B cell (primary cell): Measurements from ENCODE around the gene ZMYM4. TPM values are rescaled to one million over a fixed set of nuclear protein-coding genes. Genes with fewer than 3 reads are reported as not detected.

Source experiments
- ATAC-seq: fragments of 200-7000 bp; cut with Tn5 transposase; one replicate; pipeline ENCODE4 v1.10.0; 2021; ENCODE audit warnings: low read depth, mild to moderate bottlenecking, moderate number of reproducible peaks, moderate library complexity
- CTCF ChIA-PET: fragments of 350-600 bp; sonication (Branson Sonifier 250); formaldehyde crosslinking; loops from one replicate; lab custom pipeline; 2021; ENCODE audit warnings: antibody characterized with exemption, inconsistent platforms; lab: Charles Lee
- POLR2A ChIA-PET: fragments of 350-600 bp; sonication (Branson Sonifier 250); formaldehyde crosslinking; loops from one replicate; lab custom pipeline; 2021; ENCODE audit warnings: antibody characterized with exemption; lab: Charles Lee
- DNase-seq: peaks from one replicate; pipeline ENCODE4 v3.0.0; 2013
- H2AFZ ChIP-seq: 2 replicates; pipeline ENCODE4 v1.6.1; 2012; ENCODE audit warnings: mild to moderate bottlenecking, low read depth, low read length; ENCODE audit not compliant: insufficient read depth, poor library complexity, severe bottlenecking
- H3K27ac ChIP-seq, 2 donors: 1 replicate in 1 of 2; 2 replicates in 1 of 2; pipeline ENCODE4 v1.5.1; 2012 to 2013; ENCODE audit warnings: low read length in 2 of 2, mild to moderate bottlenecking in 2 of 2, moderate library complexity in 1 of 2
- H3K27me3 ChIP-seq, 4 experiments: fragments of 200-600 bp in 1 of 4; sonication (generic) in 1 of 4; replicated peaks in 1 of 4; 1 replicate in 2 of 4; 2 replicates in 2 of 4; pipeline versions ENCODE4 v1.6.1 to v1.7.0; 2013 to 2016; ENCODE audit warnings: low read length in 3 of 4, mild to moderate bottlenecking in 2 of 4, mixed read lengths in 1 of 4, moderate library complexity in 1 of 4; ENCODE audit not compliant: insufficient read depth in 4 of 4, control insufficient read depth in 3 of 4; ENCODE audit errors: control extremely low read depth in 1 of 4
- H3K36me3 ChIP-seq, 2 experiments: replicated peaks in 1 of 2; 1 replicate in 1 of 2; 2 replicates in 1 of 2; pipeline versions ENCODE4 v1.6.1 to v1.7.1; 2013; ENCODE audit warnings: low read length in 1 of 2; ENCODE audit not compliant: insufficient read depth in 2 of 2, control insufficient read depth in 1 of 2; ENCODE audit errors: control extremely low read depth in 1 of 2, extremely low read depth in 1 of 2
- H3K4me1 ChIP-seq, 2 donors: fragments of 200-600 bp in 1 of 2; sonication (generic) in 1 of 2; 1 replicate in 1 of 2; 2 replicates in 1 of 2; pipeline versions ENCODE4 v1.5.1 to v1.6.1; 2013 to 2017; ENCODE audit warnings: low read length in 2 of 2; ENCODE audit not compliant: control insufficient read depth in 2 of 2, insufficient read depth in 2 of 2
- H3K4me2 ChIP-seq: replicated peaks from 2 replicates; pipeline ENCODE3; 2012; ENCODE audit warnings: mild to moderate bottlenecking, low read depth, low read length; ENCODE audit not compliant: poor library complexity, severe bottlenecking
- H3K4me3 ChIP-seq, 5 experiments: fragments of 200-600 bp in 1 of 5; sonication (generic) in 1 of 5; 1 replicate in 3 of 5; 2 replicates in 2 of 5; pipeline versions ENCODE4 v1.5.1 to v1.7.0; 2011 to 2016; ENCODE audit warnings: low read length in 4 of 5, mild to moderate bottlenecking in 4 of 5, low read depth in 2 of 5, control low read depth in 1 of 5, moderate library complexity in 1 of 5; ENCODE audit not compliant: insufficient read depth in 1 of 5; ENCODE audit errors: control extremely low read depth in 1 of 5, extremely low read depth in 1 of 5
- H3K79me2 ChIP-seq: fragments of 200-600 bp; sonication (generic); one replicate; pipeline ENCODE4 v1.6.0; 2016; ENCODE audit warnings: low read length; ENCODE audit not compliant: control insufficient read depth, insufficient read depth
- H3K9ac ChIP-seq: fragments of 200-600 bp; sonication (generic); 2 replicates; pipeline ENCODE4 v1.6.1; 2017; ENCODE audit warnings: mild to moderate bottlenecking, low read length, moderate library complexity
- H3K9me3 ChIP-seq, 3 donors: one replicate each; pipeline versions ENCODE4 v1.6.1 to v1.7.1; 2013; ENCODE audit warnings: low read length in 2 of 3; ENCODE audit not compliant: control insufficient read depth in 2 of 3, insufficient read depth in 1 of 3; ENCODE audit errors: control extremely low read depth in 1 of 3
- H4K20me1 ChIP-seq: 2 replicates; pipeline ENCODE4 v1.6.0; 2012; ENCODE audit warnings: mild to moderate bottlenecking, low read length; ENCODE audit not compliant: insufficient read depth, control insufficient read depth, poor library complexity, severe bottlenecking
- H3K27ac Mint-ChIP-seq: one replicate; pipeline ENCODE4 v1.8.0; 2021; ENCODE audit warnings: mixed read lengths
- H3K27me3 Mint-ChIP-seq: one replicate; pipeline ENCODE4 v1.8.0; 2021; ENCODE audit warnings: mixed read lengths
- H3K4me1 Mint-ChIP-seq: one replicate; pipeline ENCODE4 v1.8.0; 2021; ENCODE audit warnings: mixed read lengths
- H3K4me3 Mint-ChIP-seq: one replicate; pipeline ENCODE4 v1.8.0; 2021; ENCODE audit warnings: mixed read lengths
- H3K9me3 Mint-ChIP-seq: one replicate; pipeline ENCODE4 v1.8.0; 2022; ENCODE audit warnings: mixed read lengths; ENCODE audit not compliant: insufficient read depth
- EZH2 ChIP-seq: IDR thresholded peaks from 2 replicates; pipeline ENCODE4 v1.6.1; 2012; ENCODE audit warnings: borderline replicate concordance, low read depth, mild to moderate bottlenecking, moderate library complexity, low read length; ENCODE audit not compliant: insufficient read depth, poor library complexity, severe bottlenecking
- intact Hi-C: fragments of 100-400 bp; cut with micrococcal nuclease; formaldehyde crosslinking; loops from one replicate; pipeline ENCODE4 v1.10.0; 2022
- polyA plus RNA-seq: library from polyadenylated mRNA; depleted of rRNA; stranded (reverse); fragments of >200 nt; gene quantifications from 2 replicates; pipeline ENCODE4 v1.2.3, GENCODE V29; 2012
- total RNA-seq, 2 donors: library from RNA; stranded (reverse); fragments of 120-200 nt in 1 of 2; gene quantifications; 1 replicate in 1 of 2; 2 replicates in 1 of 2; pipeline versions ENCODE4 v1.2.3 to v1.2.4, GENCODE V29; 2013 to 2022
- TF ChIP-seq, protein P1 (sequence below): fragments of 200-600 bp; IDR thresholded peaks from one replicate; pipeline ENCODE4 v1.8.0; 2022; ENCODE audit warnings: antibody characterized with exemption, mild to moderate bottlenecking

The ZMYM4 gene
- total and polyA plus RNA-seq, 2 donors (not counting 1 experiment from before 2014, with no cell fraction given): 7.2 to 45.2 TPM

DNA sequence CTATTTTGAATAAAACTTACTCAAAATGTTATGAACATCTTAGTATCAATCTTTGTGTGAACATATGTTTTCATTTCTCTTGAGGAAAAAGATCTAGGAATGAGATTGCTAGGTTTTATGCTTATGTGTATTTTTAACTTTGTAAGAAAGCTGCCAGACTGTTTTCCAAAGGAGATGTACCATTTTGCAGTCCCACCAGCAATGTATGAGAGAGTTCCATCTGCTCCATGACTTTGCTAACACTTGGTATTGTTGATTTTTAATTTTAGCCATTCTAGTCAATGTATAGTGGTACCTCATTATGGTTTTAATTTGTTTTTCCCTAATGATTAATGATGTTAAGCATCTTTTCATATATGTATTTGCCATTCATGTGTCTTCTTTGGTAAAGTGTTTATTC lies 132.5 kb downstream of the ZMYM4 start:
- H2AFZ ChIP-seq: no peak overlapping the region
- no peaks in the 10 kb centered on the region for H3K9me3 ChIP-seq
- POLR2A ChIA-PET: no interaction called here
- no peak overlapping the region for H3K27ac ChIP-seq
- no peak overlapping the region for H3K9ac ChIP-seq
- H3K36me3 ChIP-seq: peaks cover 24 to 47% of the 10 kb centered on the region in 2 experiments
- no peaks in the 10 kb centered on the region for H3K4me1 Mint-ChIP-seq
- no peaks in the 10 kb centered on the region for H3K79me2 ChIP-seq
- no peak overlapping the region for H3K4me3 ChIP-seq
- DNase-seq: no peak
- H4K20me1 ChIP-seq: no peaks in the 10 kb centered on the region
- intact Hi-C loops: no loop called here
- H3K27me3 Mint-ChIP-seq: no peaks in the 10 kb centered on the region
- ATAC-seq: no peak
- CTCF ChIA-PET: no interaction called here
- TF ChIP-seq EZH2: no peak
- TF ChIP-seq, protein P1, sequence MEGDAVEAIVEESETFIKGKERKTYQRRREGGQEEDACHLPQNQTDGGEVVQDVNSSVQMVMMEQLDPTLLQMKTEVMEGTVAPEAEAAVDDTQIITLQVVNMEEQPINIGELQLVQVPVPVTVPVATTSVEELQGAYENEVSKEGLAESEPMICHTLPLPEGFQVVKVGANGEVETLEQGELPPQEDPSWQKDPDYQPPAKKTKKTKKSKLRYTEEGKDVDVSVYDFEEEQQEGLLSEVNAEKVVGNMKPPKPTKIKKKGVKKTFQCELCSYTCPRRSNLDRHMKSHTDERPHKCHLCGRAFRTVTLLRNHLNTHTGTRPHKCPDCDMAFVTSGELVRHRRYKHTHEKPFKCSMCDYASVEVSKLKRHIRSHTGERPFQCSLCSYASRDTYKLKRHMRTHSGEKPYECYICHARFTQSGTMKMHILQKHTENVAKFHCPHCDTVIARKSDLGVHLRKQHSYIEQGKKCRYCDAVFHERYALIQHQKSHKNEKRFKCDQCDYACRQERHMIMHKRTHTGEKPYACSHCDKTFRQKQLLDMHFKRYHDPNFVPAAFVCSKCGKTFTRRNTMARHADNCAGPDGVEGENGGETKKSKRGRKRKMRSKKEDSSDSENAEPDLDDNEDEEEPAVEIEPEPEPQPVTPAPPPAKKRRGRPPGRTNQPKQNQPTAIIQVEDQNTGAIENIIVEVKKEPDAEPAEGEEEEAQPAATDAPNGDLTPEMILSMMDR: no peak
- H3K4me3 Mint-ChIP-seq: no peak overlapping the region
- no peaks in the 10 kb centered on the region for H3K27me3 ChIP-seq
- H3K27ac Mint-ChIP-seq: no peak overlapping the region
- H3K4me1 ChIP-seq: no peaks in the 10 kb centered on the region
- H3K4me2 ChIP-seq: no peak overlapping the region
- H3K9me3 Mint-ChIP-seq: no peaks in the 10 kb centered on the region

DNA sequence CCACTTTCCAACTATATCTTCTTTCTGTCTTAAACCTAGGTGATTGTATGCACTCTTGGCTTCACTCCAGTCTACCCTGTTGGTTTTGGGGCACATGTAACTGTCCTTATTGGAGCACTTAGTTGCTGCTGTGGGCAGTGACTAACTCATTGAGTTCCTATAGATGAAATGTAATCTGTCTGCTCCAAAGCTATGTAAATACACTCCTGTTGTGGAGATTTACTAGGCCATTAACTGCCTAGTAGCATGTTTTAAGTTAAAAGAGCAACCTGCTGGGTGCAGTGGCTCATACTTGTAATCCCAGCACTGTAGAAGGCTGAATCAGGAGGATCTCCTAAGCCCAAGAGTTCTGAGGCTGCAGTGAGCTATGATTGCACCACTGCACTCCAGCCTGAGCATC lies 137.6 kb downstream of the ZMYM4 start:
- Histone ChIP-seq H4K20me1 (no peaks in the 10 kb centered on the region), H3K36me3 (peaks cover 7 to 45% of the 10 kb centered on the region in 2 experiments), H2AFZ (no peak overlapping the region), H3K27me3 (no peaks in the 10 kb centered on the region), H3K4me2 (no peak overlapping the region), H3K4me1 (no peaks in the 10 kb centered on the region), H3K27ac (no peak overlapping the region), H3K4me3 (no peak overlapping the region), H3K9ac (no peak overlapping the region), H3K9me3 (no peaks in the 10 kb centered on the region), H3K79me2 (no peaks in the 10 kb centered on the region)
- intact Hi-C loops: no loop called here
- Mint-ChIP-seq H3K4me3 (no peak overlapping the region), H3K27ac (no peak overlapping the region), H3K9me3 (peaks cover 2% of the 10 kb centered on the region), H3K4me1 (no peaks in the 10 kb centered on the region), H3K27me3 (no peaks in the 10 kb centered on the region)
- ATAC-seq: no peak
- no peak for DNase-seq
- no peak for TF ChIP-seq EZH2
- TF ChIP-seq, protein P1: no peak
- ChIA-PET POLR2A (no interaction called here), CTCF (no interaction called here)
